HepG2 (cell line): ENCODE data around the gene HEXA. TPM values are rescaled to one million over a fixed set of nuclear protein-coding genes. Genes with fewer than 3 reads are reported as not detected.

Experiments used
- ATAC-seq: fragments of 200-7000 bp; cut with Tn5 transposase; 3 replicates; pipeline ENCODE4 v1.9.1; 2020; ENCODE audit warnings: mild to moderate bottlenecking, moderate library complexity
- BruUV-seq: library from RNA; stranded (reverse); fragments of 400-500 nt; replicated peaks from 2 replicates; lab custom pipeline; 2021; lab: Mats Ljungman, UMichigan
- CTCF ChIA-PET: fragments of 300-600 bp; formaldehyde crosslinking; extraction: SDS; loops from one replicate; lab custom pipeline; 2021; ENCODE audit warnings: low total read pairs, inconsistent platforms, low intra/inter-chr PET ratio; lab: Yijun Ruan, JAX
- POLR2A ChIA-PET: fragments of 350-600 bp; sonication (Branson Sonifier 250); formaldehyde crosslinking; loops from one replicate; lab custom pipeline; 2020; ENCODE audit warnings: antibody characterized with exemption, inconsistent platforms; lab: Yijun Ruan, JAX
- DNase-seq: peaks from one replicate; pipeline ENCODE4 v3.0.0-alpha.2; 2015; ENCODE audit warnings: low spot score
- FAIRE-seq: peaks from 3 replicates; lab custom pipeline; 2011; peaks lifted over from hg19 to GRCh38; lab: Jason Lieb, UNC
- H2AFZ ChIP-seq: one replicate; pipeline ENCODE4 v1.6.1; 2011; ENCODE audit warnings: low read length, inconsistent platforms
- H3K27ac ChIP-seq: fragments of 300-600 bp; 3 replicates; pipeline ENCODE4 v1.8.0; 2011; ENCODE audit warnings: mixed run types, mild to moderate bottlenecking, mixed read lengths, low read length, inconsistent platforms; ENCODE audit not compliant: insufficient read depth; ENCODE audit errors: extremely low read length
- H3K27me3 ChIP-seq, 2 experiments: fragments of 200-600 bp in 1 of 2; 2 replicates in 1 of 2; 3 replicates in 1 of 2; pipeline versions ENCODE4 v1.6.0 to v1.8.0; 2011; ENCODE audit warnings: low read length in 2 of 2, mild to moderate bottlenecking in 2 of 2, moderate library complexity in 2 of 2, inconsistent platforms in 1 of 2; ENCODE audit not compliant: insufficient read depth in 2 of 2, control insufficient read depth in 1 of 2
- H3K36me3 ChIP-seq, 2 experiments: fragments of 200-600 bp in 1 of 2; replicated peaks in 1 of 2; 2 replicates in 1 of 2; 3 replicates in 1 of 2; pipeline versions ENCODE4 v1.5.1 to v1.8.0; 2011; ENCODE audit warnings: low read length in 2 of 2, inconsistent platforms in 1 of 2; ENCODE audit not compliant: insufficient read depth in 2 of 2, control insufficient read depth in 1 of 2
- H3K4me1 ChIP-seq: 2 replicates; pipeline ENCODE4 v1.5.1; 2012; ENCODE audit warnings: low read length, inconsistent platforms; ENCODE audit not compliant: insufficient read depth
- H3K4me2 ChIP-seq: 2 replicates; pipeline ENCODE4 v1.6.0; 2011; ENCODE audit warnings: low read depth, low read length, inconsistent platforms
- H3K4me3 ChIP-seq, 3 experiments: fragments of 200-600 bp in 1 of 3; sonication (generic), shearing (Covaris generic) in 1 of 3; replicated peaks in 1 of 3; 2 replicates each; pipeline ENCODE4 v1.5.1; 2011 to 2016; ENCODE audit warnings: low read length in 3 of 3, inconsistent platforms in 2 of 3, low read depth in 2 of 3, mild to moderate bottlenecking in 2 of 3, control low read depth in 1 of 3, mixed read lengths in 1 of 3; ENCODE audit not compliant: insufficient read depth in 1 of 3
- H3K79me2 ChIP-seq: one replicate; pipeline ENCODE4 v1.6.1; 2011; ENCODE audit warnings: low read length, inconsistent platforms; ENCODE audit not compliant: insufficient read depth
- H3K9ac ChIP-seq: 2 replicates; pipeline ENCODE4 v1.6.0; 2011; ENCODE audit warnings: mild to moderate bottlenecking, low read depth, low read length, inconsistent platforms; ENCODE audit not compliant: insufficient read depth
- H3K9me3 ChIP-seq: 2 replicates; pipeline ENCODE4 v1.5.1; 2012; ENCODE audit warnings: mild to moderate bottlenecking, low read length
- H4K20me1 ChIP-seq: 2 replicates; pipeline ENCODE4 v1.6.0; 2011; ENCODE audit warnings: inconsistent platforms, mild to moderate bottlenecking, low read length, moderate library complexity; ENCODE audit not compliant: insufficient read depth
- CEBPB ChIP-seq: IDR thresholded peaks from 2 replicates; pipeline ENCODE4 v1.6.1; 2011; ENCODE audit warnings: low read depth, low read length, improper control_type of control experiment, borderline replicate concordance
- ETS1 ChIP-seq: sonication (generic); formaldehyde crosslinking; IDR thresholded peaks from 2 replicates; pipeline ENCODE4 v1.4.0; 2020; ENCODE audit warnings: missing genetic modification reagents
- ETV6 ChIP-seq: sonication (generic); formaldehyde crosslinking; conservative IDR thresholded peaks from 2 replicates; pipeline ENCODE4 v1.4.0; 2020; ENCODE audit warnings: missing genetic modification reagents
- HCFC1 ChIP-seq: fragments of 150-350 bp; IDR thresholded peaks from 2 replicates; pipeline ENCODE4 v1.6.1; 2014; ENCODE audit warnings: low read depth, low read length
- KAT2B ChIP-seq: fragments of 150-350 bp; IDR thresholded peaks from 2 replicates; pipeline ENCODE4 v1.6.1; 2014; ENCODE audit warnings: low read depth, low read length, borderline replicate concordance
- KDM5A ChIP-seq: fragments of 200-600 bp; sonication (generic); IDR thresholded peaks from 2 replicates; pipeline ENCODE4 v1.7.0; 2018; ENCODE audit warnings: antibody characterized with exemption, mild to moderate bottlenecking, low read length, borderline replicate concordance
- STAG1 ChIP-seq: sonication (generic); formaldehyde crosslinking; IDR thresholded peaks from 2 replicates; pipeline ENCODE4 v1.4.0; 2020; ENCODE audit warnings: missing genetic modification reagents
- TRAFD1 ChIP-seq: sonication (generic); formaldehyde crosslinking; IDR thresholded peaks from 2 replicates; pipeline ENCODE4 v1.5.1; 2020; ENCODE audit warnings: missing genetic modification reagents, mild to moderate bottlenecking, borderline replicate concordance
- ZBTB4 ChIP-seq: sonication (generic); formaldehyde crosslinking; IDR thresholded peaks from 2 replicates; pipeline ENCODE4 v1.4.0; 2020; ENCODE audit warnings: missing genetic modification reagents, mild to moderate bottlenecking, borderline replicate concordance
- ZFP36L1 ChIP-seq: sonication (generic); formaldehyde crosslinking; IDR thresholded peaks from 2 replicates; pipeline ENCODE4 v1.8.0; 2022; ENCODE audit warnings: mild to moderate bottlenecking, missing genetic modification reagents, moderate library complexity
- ZNF235 ChIP-seq: sonication (generic); formaldehyde crosslinking; IDR thresholded peaks from 2 replicates; pipeline ENCODE4 v1.8.1; 2023; ENCODE audit warnings: mild to moderate bottlenecking, missing genetic modification reagents, borderline replicate concordance
- ZNF350 ChIP-seq: sonication (generic); formaldehyde crosslinking; IDR thresholded peaks from 2 replicates; pipeline ENCODE4 v1.4.0; 2020; ENCODE audit warnings: mild to moderate bottlenecking, low read depth, missing genetic modification reagents, borderline replicate concordance
- WGBS: methylation state at CpG from one replicate; pipeline ENCODE4 v1.1.6; 2017; ENCODE audit warnings: low lambda C conversion rate; 5-methylcytosine and 5-hydroxymethylcytosine counted together
- in situ Hi-C: cut with HindIII; loops from 2 replicates; pipeline ENCODE4 v1.10.0; 2017; ENCODE audit warnings: low pct_unique_long_range_greater_than_20kb; ENCODE audit not compliant: extremely low pct_ligation_motif_present
- intact Hi-C: fragments of 100-400 bp; cut with micrococcal nuclease; formaldehyde crosslinking; loops from one replicate; pipeline ENCODE4 v1.10.0; 2022; ENCODE audit not compliant: unreplicated experiment
- polyA plus RNA-seq, 8 experiments: library from polyadenylated mRNA; depleted of rRNA in 3 of 8; stranded (reverse) in 7 of 8; unstranded in 1 of 8; fragments of >200 nt; fragmentation: Illumina TruSeq in 4 of 8; extraction: Trizol in 4 of 8; gene quantifications; 2 replicates each; pipeline versions ENCODE4 v1.2.1 to v1.2.3, GENCODE V29; 2011 to 2016; ENCODE audit warnings: low read depth in 4 of 8, missing spikeins in 1 of 8, mixed read lengths in 1 of 8; ENCODE audit not compliant: insufficient read depth in 1 of 8
- total RNA-seq, 5 experiments: library from RNA; depleted of rRNA; stranded (reverse); fragments of >200 nt; fragmentation: Illumina TruSeq; extraction: Trizol; gene quantifications; 2 replicates each; pipeline ENCODE4 v1.2.3, GENCODE V29; 2016; ENCODE audit warnings: low read depth in 1 of 5

Gene HEXA
- total and polyA plus RNA-seq, 2 of the 13 experiments (the other 11 are each of a cell fraction or from before 2014, with no cell fraction given), result 106 to 219 TPM

DNA sequence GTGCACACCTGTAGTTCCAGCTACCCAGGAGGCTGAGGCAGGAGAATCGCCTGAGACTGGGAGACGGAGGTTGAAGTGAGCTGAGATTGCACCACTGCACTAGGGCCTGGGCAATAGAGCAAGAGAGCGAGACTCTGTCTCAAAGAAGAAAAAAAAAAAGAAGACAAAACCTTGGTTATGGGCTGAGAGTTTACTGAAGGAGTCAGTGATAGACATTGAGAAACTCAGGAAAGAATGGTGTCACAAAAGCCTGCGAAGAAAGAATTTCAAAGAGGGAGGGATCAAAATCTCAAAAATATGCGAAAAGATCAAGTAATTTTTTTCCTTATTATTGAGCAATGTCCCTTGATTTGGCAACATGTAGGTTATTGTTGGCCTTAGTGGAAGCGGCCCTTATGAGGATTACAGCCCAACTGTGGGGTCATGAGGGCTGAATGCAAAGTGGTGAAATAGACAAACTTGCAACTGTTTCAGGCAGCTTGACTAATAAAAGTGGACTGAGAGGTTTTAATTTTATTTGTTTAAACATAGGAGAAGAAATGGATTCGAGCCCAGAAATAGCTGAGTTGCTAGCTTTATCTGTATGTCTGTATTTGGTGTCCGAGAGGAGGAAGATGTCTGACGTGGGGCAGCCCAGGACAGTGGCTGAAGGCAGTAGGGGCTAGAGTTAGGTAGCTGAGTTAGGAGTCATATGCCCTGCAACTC lies 37.0 kb downstream of the HEXA start:
- no peaks in the 10 kb centered on the region for H4K20me1 ChIP-seq
- TF ChIP-seq ZNF350, result no peak
- 0 out of 2 replicates have a peak, but pooled peaks have one; percentile 23 for TF ChIP-seq CEBPB
- no peak for TF ChIP-seq ETV6
- no peak for TF ChIP-seq STAG1 (CRISPR knock-in tag)
- H3K4me3 ChIP-seq, result no peak overlapping the region
- no peak for ATAC-seq
- no peaks in the 10 kb centered on the region for H3K27me3 ChIP-seq
- FAIRE-seq, result no peak
- BruUV-seq, result no TSS peak
- H3K36me3 ChIP-seq, result no peaks in the 10 kb centered on the region; a peak in 1 of 5 replicates
- ChIA-PET CTCF (no interaction called here), POLR2A (no interaction called here)
- no peak overlapping the region for H2AFZ ChIP-seq
- DNase-seq, result no peak
- in situ Hi-C loops, result no loop called here
- no peaks in the 10 kb centered on the region for H3K79me2 ChIP-seq
- no peak overlapping the region for H3K9ac ChIP-seq
- 96% methylated on average over 9 of the region's 9 CpGs for WGBS
- no peaks in the 10 kb centered on the region for H3K9me3 ChIP-seq
- H3K4me2 ChIP-seq, result no peak overlapping the region
- peaks cover 9% of the 10 kb centered on the region; the same call in 1 of the 2 replicates for H3K4me1 ChIP-seq
- H3K27ac ChIP-seq, result no peak overlapping the region
- intact Hi-C loops, result no loop called here

- in situ Hi-C loops, result no loop called here
- H3K4me1 ChIP-seq, result peaks cover 9% of the 10 kb centered on the region; the same call in 1 of the 2 replicates
- H3K79me2 ChIP-seq, result no peaks in the 10 kb centered on the region
- POLR2A ChIA-PET, result no interaction called here
- BruUV-seq, result no TSS peak
- no peaks in the 10 kb centered on the region for H3K9me3 ChIP-seq
- no peak overlapping the region for H3K9ac ChIP-seq
- no peaks in the 10 kb centered on the region for H3K27me3 ChIP-seq
- FAIRE-seq, result no peak
- no peak overlapping the region for H2AFZ ChIP-seq
- no peak overlapping the region for H3K4me3 ChIP-seq
- H3K4me2 ChIP-seq, result no peak overlapping the region
- CTCF ChIA-PET, result no interaction called here
- WGBS, result 96% methylated on average over 2 of the region's 2 CpGs
- intact Hi-C loops, result no loop called here
- no peaks in the 10 kb centered on the region for H4K20me1 ChIP-seq
- no peak for ATAC-seq
- no peak overlapping the region for H3K27ac ChIP-seq
- no peaks in the 10 kb centered on the region; a peak in 1 of 5 replicates for H3K36me3 ChIP-seq
- DNase-seq, result no peak
- TF ChIP-seq ZBTB4 (no peak), KDM5A (no peak), ZFP36L1 (CRISPR knock-in tag) (no peak), ZNF235 (CRISPR knock-in tag) (no peak), HCFC1 (no peak), TRAFD1 (CRISPR knock-in tag) (no peak), ETS1 (CRISPR knock-in tag) (no peak), KAT2B (no peak)
Measured at GRCh38 chr15:72338148-72338547, 37.7 kb downstream of the HEXA start.
